ENCODE measurements around the gene TNFAIP8L1. TPM values are rescaled to one million over a fixed set of nuclear protein-coding genes. Genes with fewer than 3 reads are reported as not detected.
A peak's percentile ranks its signal among the peaks of the same experiment; 100 is the strongest.

TNFAIP8L1 gene
- total RNA-seq, 1 donor from 2014 or later, result 8.2 TPM

DNA sequence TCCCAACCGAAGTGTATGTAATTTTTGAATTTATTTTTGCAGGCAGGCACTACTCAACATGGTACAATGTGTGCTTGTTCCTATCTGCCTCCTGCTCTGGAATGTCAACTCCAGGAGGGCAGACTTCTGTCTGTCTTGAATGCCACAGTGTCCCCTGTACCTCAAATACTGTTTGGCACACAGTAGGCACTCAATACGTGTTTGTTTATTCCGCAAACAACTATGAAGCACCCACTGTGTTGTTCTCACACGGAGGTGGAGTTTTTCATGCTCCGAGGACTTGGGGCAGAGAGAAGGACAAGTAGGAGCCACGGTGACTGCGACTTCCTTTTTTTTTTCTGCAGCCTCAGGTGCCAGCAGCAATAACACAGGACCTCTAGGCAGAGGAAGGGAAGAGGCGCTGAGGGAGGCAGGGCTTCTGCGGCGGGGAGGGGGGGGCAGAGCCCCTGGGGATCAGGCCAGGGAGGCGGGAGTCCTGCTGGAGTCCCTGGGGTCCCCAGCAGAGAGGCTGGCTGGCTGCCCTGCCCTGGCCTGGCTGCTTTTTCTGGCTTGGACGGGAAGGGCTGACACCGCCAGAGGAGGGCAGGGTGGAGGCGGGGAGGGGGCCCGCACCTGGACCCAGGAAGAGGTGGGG lies 29.3 kb upstream of the TNFAIP8L1 start:
- H3K9me3 Mint-ChIP-seq, result no peaks in the 10 kb centered on the region
- peak overlapping the region; percentile 93 for H2AFZ ChIP-seq (replicated peaks)
- peaks cover 15% of the 10 kb centered on the region for H3K4me1 Mint-ChIP-seq
- no peak overlapping the region for H3K27ac Mint-ChIP-seq
- no peaks in the 10 kb centered on the region for H3K27me3 ChIP-seq
- H4K20me1 ChIP-seq (ENCODE audit: low read depth), result no peaks in the 10 kb centered on the region
- H3K9me3 ChIP-seq (ENCODE audit: low read depth), result no peaks in the 10 kb centered on the region
- peaks cover 8% of the 10 kb centered on the region for H3K4me1 ChIP-seq
- no peak overlapping the region for H3K27ac ChIP-seq
- no peak overlapping the region for H3K9ac ChIP-seq
- peaks cover 14% of the 10 kb centered on the region for H3F3A ChIP-seq (ENCODE audit: low read depth)
- no peaks in the 10 kb centered on the region for H3K36me3 ChIP-seq
- no peak overlapping the region for H3K4me3 ChIP-seq
- H3K4me3 Mint-ChIP-seq, result no peak overlapping the region
- no peak for DNase-seq (ENCODE audit: low spot score)
- no peaks in the 10 kb centered on the region for H3K36me3 Mint-ChIP-seq
- no peaks in the 10 kb centered on the region for H3K79me2 ChIP-seq (ENCODE audit: low read depth)
- H3K4me2 ChIP-seq, result peak overlapping the region; percentile 57
- H3K27me3 Mint-ChIP-seq (ENCODE audit: insufficient read depth, low read depth), result peaks cover 10% of the 10 kb centered on the region
- TF ChIP-seq EZH2 (IDR thresholded peaks at IDR 0.05) (no peak), EZH2phosphoT487 (IDR thresholded peaks at IDR 0.05) (no peak)
- TF ChIP-seq, protein P1, sequence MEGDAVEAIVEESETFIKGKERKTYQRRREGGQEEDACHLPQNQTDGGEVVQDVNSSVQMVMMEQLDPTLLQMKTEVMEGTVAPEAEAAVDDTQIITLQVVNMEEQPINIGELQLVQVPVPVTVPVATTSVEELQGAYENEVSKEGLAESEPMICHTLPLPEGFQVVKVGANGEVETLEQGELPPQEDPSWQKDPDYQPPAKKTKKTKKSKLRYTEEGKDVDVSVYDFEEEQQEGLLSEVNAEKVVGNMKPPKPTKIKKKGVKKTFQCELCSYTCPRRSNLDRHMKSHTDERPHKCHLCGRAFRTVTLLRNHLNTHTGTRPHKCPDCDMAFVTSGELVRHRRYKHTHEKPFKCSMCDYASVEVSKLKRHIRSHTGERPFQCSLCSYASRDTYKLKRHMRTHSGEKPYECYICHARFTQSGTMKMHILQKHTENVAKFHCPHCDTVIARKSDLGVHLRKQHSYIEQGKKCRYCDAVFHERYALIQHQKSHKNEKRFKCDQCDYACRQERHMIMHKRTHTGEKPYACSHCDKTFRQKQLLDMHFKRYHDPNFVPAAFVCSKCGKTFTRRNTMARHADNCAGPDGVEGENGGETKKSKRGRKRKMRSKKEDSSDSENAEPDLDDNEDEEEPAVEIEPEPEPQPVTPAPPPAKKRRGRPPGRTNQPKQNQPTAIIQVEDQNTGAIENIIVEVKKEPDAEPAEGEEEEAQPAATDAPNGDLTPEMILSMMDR (IDR thresholded peaks at IDR 0.05), result no peak

DNA sequence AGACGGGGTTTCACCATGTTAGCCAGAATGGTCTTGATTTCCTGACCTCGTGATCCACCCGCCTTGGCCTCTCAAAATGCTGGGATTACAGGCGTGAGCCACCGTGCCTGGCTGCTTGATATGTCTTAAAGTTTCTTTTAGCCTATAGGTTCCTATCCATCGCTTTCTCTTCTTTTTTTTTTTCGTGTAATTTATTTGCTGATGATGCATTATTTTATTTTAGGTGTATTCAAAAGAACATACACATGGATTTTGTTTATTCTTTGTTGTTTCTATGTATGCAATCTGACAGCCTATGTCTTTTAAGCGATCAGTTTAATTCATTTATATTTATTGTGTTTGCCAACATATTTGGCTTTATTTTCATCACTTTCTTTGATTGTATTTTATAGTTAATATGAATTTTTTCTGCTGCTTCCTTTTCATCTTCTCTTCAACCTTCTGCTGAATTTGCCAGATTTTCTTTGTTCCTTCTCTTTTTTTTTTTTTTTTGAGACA lies 26.0 kb upstream of the TNFAIP8L1 start:
- Histone ChIP-seq H3K9me3 (ENCODE audit: low read depth) (no peaks in the 10 kb centered on the region), H3K4me1 (peaks cover 8% of the 10 kb centered on the region), H3K27me3 (no peaks in the 10 kb centered on the region), H3K4me3 (no peak overlapping the region), H2AFZ (replicated peaks) (no peak overlapping the region), H3F3A (ENCODE audit: low read depth) (peaks cover 7% of the 10 kb centered on the region), H3K27ac (no peak overlapping the region), H3K36me3 (no peaks in the 10 kb centered on the region), H3K9ac (no peak overlapping the region), H3K79me2 (ENCODE audit: low read depth) (no peaks in the 10 kb centered on the region), H3K4me2 (no peak overlapping the region), H4K20me1 (ENCODE audit: low read depth) (no peaks in the 10 kb centered on the region)
- no peak overlapping the region for H3K4me3 Mint-ChIP-seq
- H3K27me3 Mint-ChIP-seq (ENCODE audit: insufficient read depth, low read depth), result peaks cover 6% of the 10 kb centered on the region
- no peak overlapping the region for H3K27ac Mint-ChIP-seq
- no peaks in the 10 kb centered on the region for H3K9me3 Mint-ChIP-seq
- no peaks in the 10 kb centered on the region for H3K36me3 Mint-ChIP-seq
- no peak for DNase-seq (ENCODE audit: low spot score)
- no peak for TF ChIP-seq EZH2phosphoT487 (IDR thresholded peaks at IDR 0.05)
- TF ChIP-seq, protein P1 (IDR thresholded peaks at IDR 0.05), result no peak
- no peak for TF ChIP-seq EZH2 (IDR thresholded peaks at IDR 0.05)
- H3K4me1 Mint-ChIP-seq, result peaks cover 17% of the 10 kb centered on the region

DNA sequence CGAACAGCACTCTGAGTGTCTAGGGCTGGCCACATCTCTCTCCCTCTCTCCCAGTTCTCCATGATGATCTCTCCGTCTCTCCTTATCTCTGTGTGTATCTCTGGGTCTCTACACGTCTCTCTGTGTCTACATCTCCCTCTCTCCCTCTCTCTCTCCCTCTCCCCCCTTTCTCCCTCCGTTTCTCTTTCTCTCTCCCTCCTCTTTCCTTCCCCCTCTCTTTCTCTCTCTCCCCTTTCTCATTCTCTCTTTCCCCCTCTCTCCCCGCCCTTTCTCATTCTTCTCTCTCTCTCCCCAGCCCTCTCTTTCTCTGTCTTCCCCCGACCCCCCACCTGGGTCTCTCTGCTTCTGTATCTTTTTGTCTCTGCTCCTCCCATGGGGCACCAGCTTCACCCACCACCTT lies 21.3 kb upstream of the TNFAIP8L1 start:
- Mint-ChIP-seq H3K4me3 (no peak overlapping the region), H3K27ac (peak overlapping the region; percentile 9), H3K9me3 (no peaks in the 10 kb centered on the region), H3K4me1 (peaks cover 21% of the 10 kb centered on the region), H3K36me3 (no peaks in the 10 kb centered on the region), H3K27me3 (ENCODE audit: insufficient read depth, low read depth) (peaks cover 2% of the 10 kb centered on the region)
- no peaks in the 10 kb centered on the region for H3K27me3 ChIP-seq
- H2AFZ ChIP-seq (replicated peaks), result no peak overlapping the region
- H3K9ac ChIP-seq, result no peak overlapping the region
- H3K4me1 ChIP-seq, result peaks cover 5% of the 10 kb centered on the region
- H3K27ac ChIP-seq, result no peak overlapping the region
- no peak overlapping the region for H3K4me2 ChIP-seq
- no peak for DNase-seq (ENCODE audit: low spot score)
- no peaks in the 10 kb centered on the region for H4K20me1 ChIP-seq (ENCODE audit: low read depth)
- H3K4me3 ChIP-seq, result no peak overlapping the region
- no peaks in the 10 kb centered on the region for H3K79me2 ChIP-seq (ENCODE audit: low read depth)
- H3K9me3 ChIP-seq (ENCODE audit: low read depth), result no peaks in the 10 kb centered on the region
- H3K36me3 ChIP-seq, result no peaks in the 10 kb centered on the region
- peaks cover 9% of the 10 kb centered on the region for H3F3A ChIP-seq (ENCODE audit: low read depth)
- TF ChIP-seq EZH2 (IDR thresholded peaks at IDR 0.05) (no peak), EZH2phosphoT487 (IDR thresholded peaks at IDR 0.05) (no peak)
- TF ChIP-seq, protein P1 (IDR thresholded peaks at IDR 0.05), result no peak

Data from neural progenitor cell (in vitro differentiated cells).